Stimulated activated CD8-positive, alpha-beta memory T cell treated with anti-CD3 and anti-CD28 coated beads, Interleukin-12 subunit alpha, Interleukin-12 subunit beta, amount 100 ng/mL, for 1 hour (primary cell): Measurements from ENCODE around the gene TLCD3B.
A peak's percentile ranks its signal among the peaks of the same experiment; 100 is the strongest.

Source experiments
- DNase-seq: peaks from one replicate; pipeline ENCODE4 v3.0.0-alpha.2; 2020; ENCODE audit warnings: low read depth

Gene TLCD3B, protein sequence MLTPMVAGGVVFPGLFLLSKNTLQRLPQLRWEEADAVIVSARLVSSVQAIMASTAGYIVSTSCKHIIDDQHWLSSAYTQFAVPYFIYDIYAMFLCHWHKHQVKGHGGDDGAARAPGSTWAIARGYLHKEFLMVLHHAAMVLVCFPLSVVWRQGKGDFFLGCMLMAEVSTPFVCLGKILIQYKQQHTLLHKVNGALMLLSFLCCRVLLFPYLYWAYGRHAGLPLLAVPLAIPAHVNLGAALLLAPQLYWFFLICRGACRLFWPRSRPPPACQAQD

DNA sequence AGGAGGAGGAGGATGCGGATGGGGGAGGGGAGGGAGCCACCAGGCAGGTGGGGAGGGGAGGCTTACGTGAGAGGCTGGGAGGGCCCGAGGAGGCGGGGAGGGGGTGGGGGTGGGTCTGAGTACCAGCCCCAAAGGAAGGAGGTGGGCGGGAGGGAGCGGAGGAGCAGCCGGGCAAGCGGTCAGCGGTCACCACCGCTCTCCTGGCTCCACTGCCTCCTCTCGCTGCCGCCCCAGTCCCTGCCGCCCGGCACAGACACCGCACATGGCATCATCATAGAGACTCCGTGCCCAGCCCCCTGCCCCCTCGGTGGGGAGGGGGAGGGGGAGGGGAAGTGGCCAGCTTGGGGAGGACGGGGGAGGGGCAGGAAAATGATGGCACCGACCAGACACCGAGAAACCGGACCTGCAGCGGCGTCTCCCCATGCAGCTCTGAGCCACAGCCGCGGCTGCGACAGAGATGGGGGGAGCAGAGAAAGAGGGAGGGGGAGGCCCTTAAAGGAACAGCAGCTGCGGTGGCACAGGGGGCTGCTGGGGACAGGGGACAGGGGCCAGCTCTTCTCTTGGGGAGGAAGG lies at the start of gene TLCD3B:
TSS of gene TLCD3B (minus strand) at position 431 of the 573 bp plus-strand sequence. CDS start 744 bp downstream, outside the sequence.
- DNase-seq = no peak

DNA sequence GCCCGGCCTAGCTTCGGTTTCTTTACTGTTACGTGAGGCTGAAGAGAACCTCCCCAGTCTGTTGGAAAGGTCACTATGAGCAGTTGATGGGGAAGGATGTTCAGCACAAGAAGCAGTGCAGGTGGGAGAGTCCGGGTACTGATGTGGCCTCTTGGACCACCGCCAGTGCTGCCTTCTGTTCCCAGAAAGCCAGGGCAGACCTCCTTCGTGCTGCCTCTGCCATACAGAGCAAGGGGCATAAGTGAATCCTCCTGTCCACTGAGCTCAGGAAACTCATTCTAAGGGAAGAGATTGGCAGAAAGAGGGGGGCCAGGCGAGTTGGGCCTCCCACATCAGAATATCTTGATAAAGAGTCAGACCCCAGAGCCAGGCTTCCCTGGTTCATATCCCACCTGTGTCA lies 48.4 kb upstream of the TLCD3B start:
- DNase-seq = no peak

DNA sequence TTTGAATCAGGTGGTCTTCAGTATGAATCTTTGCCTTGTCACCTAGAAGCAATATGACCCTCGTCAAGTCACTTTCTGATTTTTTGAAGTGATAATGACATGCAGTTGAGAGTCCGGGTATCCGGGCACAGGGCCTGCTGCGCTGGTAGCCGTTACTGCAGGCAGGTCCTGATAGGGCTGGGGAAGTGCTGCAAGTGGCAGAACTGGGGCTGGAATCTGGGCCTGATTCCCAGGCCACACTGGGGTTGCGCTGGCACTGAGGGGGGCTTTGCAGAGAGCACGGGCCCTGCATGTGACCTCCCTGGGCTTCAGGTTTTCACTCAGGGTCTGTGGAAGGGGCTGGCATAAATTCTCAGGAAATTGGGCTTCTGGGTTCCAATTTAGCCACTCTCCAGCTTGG lies 47.7 kb upstream of the TLCD3B start:
- no peak for DNase-seq

DNA sequence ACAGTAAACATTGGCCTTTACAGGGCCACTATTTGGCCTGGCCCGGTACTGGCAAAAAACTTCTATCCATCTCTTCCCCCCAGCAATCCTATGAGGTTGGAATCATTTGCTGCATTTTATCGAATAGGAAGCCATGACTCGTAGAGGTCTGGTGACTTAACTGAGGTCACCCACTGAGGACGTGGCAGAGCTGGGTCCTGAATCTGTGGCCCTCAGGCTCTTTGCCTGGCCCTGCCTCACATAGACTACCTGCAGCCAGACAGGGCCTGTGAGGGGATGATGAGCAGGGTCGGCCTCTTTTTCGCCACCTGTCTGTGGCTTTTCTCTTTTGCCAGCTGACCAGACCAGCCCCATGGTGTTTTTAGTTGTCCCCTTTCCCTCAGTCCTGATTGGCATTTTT lies 46.6 kb upstream of the TLCD3B start:
- DNase-seq = no peak

DNA sequence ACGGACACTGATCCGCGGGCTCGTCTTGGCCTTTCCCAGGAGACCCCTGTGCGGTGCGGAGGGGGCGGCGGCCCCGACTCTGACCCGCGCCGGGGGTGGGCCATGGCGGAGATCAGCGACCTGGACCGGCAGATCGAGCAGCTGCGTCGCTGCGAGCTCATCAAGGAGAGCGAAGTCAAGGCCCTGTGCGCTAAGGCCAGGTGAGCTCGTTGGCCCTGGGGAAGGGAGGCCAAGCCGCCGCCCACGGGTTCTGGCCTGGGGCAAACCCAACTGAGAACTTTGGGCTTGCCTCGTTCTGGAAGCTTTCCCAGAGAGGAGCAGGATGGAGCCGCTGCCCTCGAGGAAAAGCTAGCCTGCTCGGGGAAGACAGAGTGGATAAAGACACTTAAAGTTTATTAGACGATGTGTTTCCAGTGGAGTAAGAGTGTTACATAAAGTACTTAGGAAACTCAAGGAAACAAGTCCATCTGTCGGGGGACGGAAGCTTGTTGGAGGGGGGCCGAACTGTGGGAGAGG lies 45.3 kb upstream of the TLCD3B start:
- no peak for DNase-seq

DNA sequence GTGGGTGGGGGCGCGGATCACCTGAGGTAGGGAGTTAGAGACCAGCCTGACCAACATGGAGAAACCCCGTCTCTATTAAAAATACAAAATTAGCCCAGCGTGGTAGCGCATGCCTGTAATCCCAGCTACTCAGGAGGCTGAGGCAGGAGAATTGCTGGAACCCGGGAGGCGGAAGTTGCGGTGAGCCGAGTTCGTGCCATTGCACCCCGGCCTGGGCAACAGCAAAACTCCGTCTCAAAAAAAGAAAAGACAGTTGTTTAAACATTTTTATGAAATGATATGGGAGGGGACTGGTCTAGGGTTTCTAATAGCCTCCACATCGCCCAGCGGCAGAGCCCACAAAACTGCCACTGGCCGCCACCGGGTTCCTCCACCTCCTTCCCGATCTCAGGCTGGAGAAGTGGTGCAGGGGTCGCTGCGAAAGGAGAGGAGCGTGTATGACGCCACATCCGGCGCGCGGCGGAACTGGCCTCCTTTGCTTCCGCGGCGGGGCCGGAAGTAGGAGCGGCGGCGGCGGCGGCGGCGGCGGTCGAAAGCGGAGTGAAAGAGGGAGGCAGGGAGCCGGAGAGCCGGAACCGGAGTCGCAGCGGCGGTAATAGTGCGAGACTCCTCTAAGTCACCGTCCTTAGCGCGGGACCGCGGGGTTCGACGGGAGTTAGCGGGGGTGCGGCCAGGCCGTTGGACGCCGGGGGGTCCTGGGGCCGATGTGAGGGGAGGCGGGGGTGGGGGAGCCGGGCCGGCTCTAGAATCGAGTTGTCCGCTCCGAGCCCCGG lies 44.6 kb upstream of the TLCD3B start, which contains the start of gene PPP4C:
TSS of gene PPP4C (plus strand) at position 492 of the 773 bp plus-strand sequence. CDS start 384 bp downstream, outside the sequence.
- peak; percentile 84 for DNase-seq

DNA sequence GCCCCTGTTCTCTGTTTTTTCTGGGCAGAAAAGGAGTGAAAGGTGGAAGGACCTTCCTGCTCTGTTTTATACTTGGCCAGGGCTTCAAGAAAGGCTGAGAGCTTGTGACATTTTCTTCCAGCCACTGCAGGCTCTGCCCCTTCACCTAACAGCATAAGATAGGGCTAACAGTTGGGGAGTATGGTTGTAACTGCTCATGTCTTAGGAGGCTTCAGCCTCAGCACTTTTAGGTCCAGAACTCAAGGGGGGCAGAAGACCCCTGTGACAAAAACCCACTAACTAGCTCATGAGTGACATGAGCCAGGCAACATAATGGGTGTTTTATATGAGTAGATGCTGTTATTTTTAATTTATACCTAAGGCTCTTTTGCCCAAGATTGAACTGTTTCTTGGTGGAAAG lies 39.4 kb upstream of the TLCD3B start:
- no peak for DNase-seq

DNA sequence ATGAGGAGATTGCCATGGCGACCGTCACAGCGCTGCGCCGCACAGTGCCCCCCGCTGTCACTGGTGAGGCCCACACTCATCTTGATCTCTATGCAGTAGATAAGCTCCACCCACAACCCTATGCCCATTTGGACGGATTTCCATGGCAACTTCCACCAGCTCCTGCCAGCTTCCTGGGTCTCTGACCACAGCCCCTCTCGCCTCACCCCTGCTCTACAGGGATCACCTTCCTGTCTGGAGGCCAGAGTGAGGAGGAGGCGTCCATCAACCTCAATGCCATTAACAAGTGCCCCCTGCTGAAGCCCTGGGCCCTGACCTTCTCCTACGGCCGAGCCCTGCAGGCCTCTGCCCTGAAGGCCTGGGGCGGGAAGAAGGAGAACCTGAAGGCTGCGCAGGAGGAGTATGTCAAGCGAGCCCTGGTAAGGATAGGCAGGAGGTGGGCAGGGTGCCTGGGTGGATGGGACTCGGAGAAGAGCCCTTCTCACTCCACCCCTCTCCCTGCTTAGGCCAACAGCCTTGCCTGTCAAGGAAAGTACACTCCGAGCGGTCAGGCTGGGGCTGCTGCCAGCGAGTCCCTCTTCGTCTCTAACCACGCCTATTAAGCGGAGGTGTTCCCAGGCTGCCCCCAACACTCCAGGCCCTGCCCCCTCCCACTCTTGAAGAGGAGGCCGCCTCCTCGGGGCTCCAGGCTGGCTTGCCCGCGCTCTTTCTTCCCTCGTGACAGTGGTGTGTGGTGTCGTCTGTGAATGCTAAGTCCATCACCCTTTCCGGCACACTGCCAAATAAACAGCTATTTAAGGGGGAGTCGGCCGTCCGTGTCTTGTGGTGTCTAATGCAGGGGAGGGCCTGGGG lies 38.8 kb upstream of the TLCD3B start:
- DNase-seq = no peak

DNA sequence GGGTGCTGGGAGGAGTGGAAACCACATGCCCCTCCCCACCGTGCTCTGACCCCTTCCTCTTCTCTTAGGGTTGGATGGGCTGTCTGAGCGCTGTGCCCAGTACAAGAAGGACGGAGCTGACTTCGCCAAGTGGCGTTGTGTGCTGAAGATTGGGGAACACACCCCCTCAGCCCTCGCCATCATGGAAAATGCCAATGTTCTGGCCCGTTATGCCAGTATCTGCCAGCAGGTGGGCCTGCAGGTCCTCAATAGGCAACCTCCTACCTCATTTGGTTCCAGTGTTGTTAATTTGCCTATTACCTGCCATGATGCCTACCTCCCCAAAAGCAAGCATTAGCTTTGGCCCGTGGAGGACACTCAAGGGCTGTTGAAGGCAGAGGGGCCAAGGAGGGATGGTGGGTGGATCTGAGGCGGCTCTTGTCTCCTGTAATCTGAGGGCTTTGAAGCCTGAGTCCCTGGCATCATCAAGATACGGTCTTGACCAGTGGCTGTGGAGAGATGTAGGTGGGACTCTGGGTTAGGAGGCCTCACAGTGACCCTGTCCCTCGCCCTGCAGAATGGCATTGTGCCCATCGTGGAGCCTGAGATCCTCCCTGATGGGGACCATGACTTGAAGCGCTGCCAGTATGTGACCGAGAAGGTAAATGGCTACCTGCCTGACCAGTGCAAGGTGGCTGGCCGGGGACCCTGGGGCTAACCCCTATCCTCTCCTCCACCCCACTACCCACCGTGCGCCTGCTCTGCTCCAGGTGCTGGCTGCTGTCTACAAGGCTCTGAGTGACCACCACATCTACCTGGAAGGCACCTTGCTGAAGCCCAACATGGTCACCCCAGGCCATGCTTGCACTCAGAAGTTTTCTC lies 37.9 kb upstream of the TLCD3B start:
- DNase-seq = peak; percentile 38

DNA sequence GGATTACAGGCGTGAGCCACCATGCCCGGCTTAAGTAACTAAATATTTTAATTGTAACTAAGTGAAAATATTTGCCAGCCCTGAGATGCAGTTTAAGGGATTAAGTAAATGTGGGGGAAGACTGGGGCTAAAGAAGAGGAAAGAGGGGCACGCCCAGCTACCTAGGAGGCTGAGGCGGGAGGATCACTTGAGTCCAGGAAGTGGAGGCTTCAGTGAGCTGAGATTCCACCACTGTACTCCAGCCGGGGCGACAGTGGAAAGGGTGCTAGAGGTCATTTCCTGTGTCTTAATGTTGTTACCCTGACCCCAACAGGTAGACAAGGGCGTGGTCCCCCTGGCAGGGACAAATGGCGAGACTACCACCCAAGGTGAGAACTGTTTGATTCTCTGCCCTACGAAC lies 37.3 kb upstream of the TLCD3B start:
- DNase-seq = no peak

DNA sequence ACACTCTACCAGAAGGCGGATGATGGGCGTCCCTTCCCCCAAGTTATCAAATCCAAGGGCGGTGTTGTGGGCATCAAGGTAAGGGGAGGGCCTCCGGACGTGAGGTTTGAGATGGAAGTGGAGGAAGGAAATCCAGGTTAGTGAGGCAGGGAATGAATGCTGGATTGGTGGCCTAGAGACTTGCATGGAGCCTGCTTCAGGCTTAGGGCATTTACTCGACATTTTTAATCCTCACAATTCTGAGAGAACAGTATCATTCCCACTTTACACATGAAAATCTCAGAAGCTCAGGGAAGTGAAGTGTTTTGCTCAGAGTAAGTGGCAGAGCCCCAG lies 36.5 kb upstream of the TLCD3B start:
- DNase-seq = no peak

DNA sequence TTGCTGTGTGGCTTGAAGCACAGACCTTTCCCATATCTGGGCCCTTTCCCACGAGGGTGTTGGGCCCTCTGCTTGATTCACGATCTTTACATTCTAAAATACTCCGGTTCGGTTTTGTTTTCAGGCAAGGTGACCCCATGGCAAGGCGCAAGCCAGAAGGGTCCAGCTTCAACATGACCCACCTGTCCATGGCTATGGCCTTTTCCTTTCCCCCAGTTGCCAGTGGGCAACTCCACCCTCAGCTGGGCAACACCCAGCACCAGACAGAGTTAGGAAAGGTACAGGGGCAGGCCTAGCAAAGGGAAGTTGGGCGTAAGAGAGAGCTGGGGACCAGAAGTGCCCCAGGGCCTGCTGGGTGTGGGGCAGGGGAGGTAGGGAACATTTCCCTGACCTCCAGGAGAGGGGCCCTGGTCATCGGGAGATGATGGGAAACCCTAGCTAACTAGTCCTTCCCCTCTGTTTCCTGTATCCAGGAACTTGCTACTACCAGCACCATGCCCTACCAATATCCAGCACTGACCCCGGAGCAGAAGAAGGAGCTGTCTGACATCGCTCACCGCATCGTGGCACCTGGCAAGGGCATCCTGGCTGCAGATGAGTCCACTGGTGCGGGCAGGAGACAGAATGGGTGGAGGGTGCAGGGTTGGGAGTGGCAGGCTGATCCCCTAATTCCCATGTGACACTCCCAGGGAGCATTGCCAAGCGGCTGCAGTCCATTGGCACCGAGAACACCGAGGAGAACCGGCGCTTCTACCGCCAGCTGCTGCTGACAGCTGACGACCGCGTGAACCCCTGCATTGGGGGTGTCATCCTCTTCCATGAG lies 35.9 kb upstream of the TLCD3B start:
- DNase-seq = no peak

DNA sequence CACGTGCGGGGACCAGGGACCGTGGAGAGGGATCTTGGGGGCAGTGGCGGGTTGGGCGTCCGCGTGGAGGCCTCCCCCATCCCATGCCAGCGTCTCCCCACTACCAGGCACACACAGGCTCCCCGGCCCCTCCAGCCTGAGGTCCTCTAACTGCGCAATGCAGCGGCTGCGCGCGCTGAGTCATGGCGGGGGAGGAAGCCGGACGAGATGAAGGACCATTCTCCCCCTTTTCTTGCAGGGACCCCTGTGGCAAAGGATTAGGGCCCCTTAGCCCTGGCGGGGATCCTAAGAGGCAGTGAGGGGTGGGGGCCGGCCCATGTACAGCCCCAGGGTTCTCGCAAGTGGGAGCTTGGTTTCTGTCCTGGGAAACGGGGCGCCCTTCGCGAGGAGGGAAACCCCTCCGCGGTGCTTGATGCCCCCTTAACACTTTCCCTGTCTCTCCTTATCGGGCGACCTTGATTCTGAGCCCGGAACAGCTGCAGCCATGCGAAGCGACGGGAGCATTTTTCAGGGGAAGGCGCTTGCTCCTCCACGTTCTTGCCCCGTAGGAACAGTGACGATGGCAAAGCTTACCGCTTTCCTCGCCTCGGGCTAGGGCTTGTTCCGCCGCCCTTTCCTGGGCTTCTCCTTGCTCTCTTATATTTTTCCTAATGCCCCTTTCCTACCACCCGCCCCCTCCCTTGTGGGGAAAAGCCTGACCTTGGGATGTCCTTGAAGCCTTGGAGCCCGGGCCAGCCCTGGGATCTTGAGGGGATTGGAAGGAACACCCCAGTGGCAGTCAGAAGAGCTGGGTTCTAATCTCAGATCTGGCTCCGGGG lies 35.1 kb upstream of the TLCD3B start:
- no peak for DNase-seq

DNA sequence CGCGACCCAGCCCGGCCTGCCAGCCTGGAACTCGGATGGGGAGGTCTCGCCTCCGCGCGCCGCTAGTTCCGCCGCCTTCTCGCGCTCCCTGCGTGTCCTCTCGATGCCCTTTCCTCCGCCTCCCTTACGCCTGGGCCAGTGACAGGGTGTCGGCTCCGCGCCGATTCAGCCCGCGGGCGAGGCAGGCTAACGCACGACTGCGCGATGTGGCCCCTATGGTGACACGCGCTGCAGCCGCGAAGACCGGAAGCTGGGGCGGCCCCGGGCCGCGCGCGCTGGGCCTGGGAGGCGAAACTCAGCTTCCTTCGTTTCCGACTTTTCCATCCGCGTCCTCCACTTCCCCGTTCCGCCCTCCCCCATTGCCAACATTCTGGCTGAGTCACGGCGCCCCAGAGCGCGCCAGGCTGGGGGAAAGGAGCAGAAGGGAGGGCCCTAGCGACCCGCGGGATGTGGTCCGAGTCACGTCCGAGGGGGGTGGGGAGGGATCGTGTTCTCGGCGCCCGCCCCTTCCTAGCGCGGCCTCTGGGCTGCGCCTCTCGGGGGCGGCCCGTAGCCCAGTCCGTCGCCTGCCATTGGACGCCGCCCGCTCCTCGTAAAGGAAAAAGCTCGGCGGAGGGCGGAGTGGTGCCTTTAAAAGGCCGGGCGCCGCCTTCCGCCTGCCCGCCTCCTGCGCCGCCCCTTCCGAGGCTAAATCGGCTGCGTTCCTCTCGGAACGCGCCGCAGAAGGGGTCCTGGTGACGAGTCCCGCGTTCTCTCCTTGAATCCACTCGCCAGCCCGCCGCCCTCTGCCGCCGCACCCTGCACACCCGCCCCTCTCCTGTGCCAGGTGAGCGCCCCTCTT lies 34.3 kb upstream of the TLCD3B start, which contains the start of gene ALDOA:
TSS of gene ALDOA (plus strand) at position 659 of the 841 bp plus-strand sequence. CDS start 1,138 bp downstream, outside the sequence.
- peak; percentile 91 for DNase-seq

DNA sequence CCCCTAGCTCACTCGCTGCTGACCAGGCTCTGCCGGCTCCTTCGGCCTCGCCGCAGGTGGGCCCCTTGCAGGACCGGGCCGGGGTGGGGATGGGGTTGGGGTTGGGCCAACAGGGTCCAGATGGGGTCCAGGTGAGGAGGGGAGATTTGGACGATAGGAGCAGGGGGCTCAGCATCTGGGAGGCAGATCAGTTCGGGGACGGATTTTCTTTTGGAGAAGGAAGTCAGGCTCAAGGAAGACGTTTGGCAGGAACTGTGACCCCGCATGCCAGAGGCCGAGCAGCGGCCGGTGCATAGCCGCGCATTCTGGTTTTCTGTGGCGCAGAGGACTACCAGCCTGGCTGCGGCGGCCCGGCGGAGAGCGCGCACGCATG lies 33.6 kb upstream of the TLCD3B start:
- no peak for DNase-seq

DNA sequence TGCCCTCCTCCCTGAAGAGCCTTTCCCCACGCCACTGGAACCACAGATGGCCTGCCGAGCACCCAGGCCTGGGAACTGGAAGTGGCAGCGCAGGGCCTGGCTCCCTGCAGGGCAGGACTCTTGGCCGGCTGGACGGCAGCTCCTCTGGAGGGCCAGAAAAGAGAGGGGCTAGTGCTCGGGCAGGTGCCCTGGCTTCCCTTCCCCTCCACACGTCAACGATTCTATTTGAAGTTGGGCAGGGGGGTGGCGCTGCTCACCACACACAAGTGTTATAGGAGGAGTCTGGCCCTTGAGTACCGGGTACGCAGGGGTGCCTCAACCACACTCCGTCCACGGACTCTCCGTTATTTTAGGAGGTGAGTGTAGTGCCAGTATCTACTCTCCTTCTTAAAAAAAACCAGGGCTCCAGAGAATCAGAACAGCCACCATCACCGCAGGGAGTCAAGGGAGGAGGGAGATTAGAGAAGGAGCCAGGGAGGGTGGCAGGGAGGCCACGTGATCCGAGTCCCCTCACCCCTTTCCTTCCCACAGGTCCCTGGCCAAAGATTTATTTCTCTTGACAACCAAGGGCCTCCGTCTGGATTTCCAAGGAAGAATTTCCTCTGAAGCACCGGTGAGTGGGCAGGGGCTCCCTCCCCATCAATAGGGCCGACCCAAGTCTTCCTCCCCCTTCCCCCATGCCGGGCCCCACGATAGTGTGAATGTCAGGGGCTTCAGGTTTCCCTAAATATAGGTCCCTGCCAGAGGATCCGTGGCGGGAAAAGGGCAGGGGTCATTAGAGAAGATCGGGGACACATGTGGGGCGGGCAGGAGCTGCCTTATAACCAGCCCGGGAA lies 33.0 kb upstream of the TLCD3B start:
- peak; percentile 50 for DNase-seq

DNA sequence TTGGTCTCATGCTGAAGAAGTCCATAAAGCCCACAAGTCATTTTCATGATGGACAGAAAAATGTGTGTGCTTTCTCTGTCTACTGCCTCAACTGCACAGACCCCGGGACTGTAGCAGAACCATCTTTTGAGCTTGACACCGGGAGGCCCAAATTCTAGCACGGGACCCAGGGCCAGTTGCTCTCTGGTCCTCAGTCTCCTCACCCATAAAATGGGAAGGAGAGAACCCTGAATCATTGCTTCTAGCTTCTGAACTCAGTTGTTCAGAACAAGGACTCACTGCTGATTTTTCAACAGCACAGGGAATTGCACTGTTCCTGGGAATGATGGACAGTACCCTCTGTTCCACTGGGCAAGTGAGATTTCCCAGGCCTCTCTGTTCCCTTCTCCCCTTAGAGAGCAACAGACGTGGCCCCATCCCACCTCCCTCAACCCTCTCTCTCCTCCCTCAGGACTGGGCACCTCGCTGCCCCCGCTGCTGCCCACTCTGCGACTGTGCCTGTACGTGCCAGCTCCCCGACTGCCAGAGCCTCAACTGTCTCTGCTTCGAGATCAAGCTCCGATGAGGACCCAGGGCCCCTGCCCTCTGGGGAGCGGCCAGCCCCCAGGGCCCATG lies 32.3 kb upstream of the TLCD3B start:
- no peak for DNase-seq
